K562 (cell line): ENCODE measurements around the gene MARCHF5.

Experiments
- CEBPB ChIP-seq: fragments of 450-650 bp; IDR thresholded peaks from 2 replicates; pipeline ENCODE4 v1.6.1; 2016; ENCODE audit warnings: missing genetic modification characterization, missing compliant biosample characterization
- CREBBP ChIP-seq: IDR thresholded peaks from one replicate; pipeline ENCODE4 v1.6.1; 2012; ENCODE audit warnings: low read depth, mild to moderate bottlenecking, control low read depth, inconsistent platforms, low read length
- DNMT1 ChIP-seq: fragments of 450-650 bp; IDR thresholded peaks from 2 replicates; pipeline ENCODE4 v1.6.1; 2016; ENCODE audit warnings: antibody characterized with exemption, mild to moderate bottlenecking
- ETV6 ChIP-seq, 3 experiments: fragments of 150-350 bp in 1 of 3; sonication (generic) in 1 of 3; formaldehyde crosslinking in 1 of 3; IDR thresholded peaks; 2 replicates each; pipeline versions ENCODE4 v1.6.1 to v1.8.0; 2014 to 2022; ENCODE audit warnings: borderline replicate concordance in 2 of 3, low read depth in 2 of 3, antibody characterized with exemption in 1 of 3, low read length in 1 of 3, mild to moderate bottlenecking in 1 of 3, missing genetic modification reagents in 1 of 3
- FOXJ2 ChIP-seq: fragments of 200-800 bp; sonication (Bioruptor generic); IDR thresholded peaks from 2 replicates; pipeline ENCODE4 v1.6.1; 2016; ENCODE audit warnings: missing genetic modification characterization, missing compliant biosample characterization
- JUND ChIP-seq, 2 experiments: IDR thresholded peaks; 2 replicates in 1 of 2; 3 replicates in 1 of 2; pipeline ENCODE4 v1.6.1; 2011; ENCODE audit warnings: borderline replicate concordance in 2 of 2, low read depth in 2 of 2, low read length in 2 of 2, improper control_type of control experiment in 1 of 2, missing biosample characterization in 1 of 2, missing genetic modification characterization in 1 of 2, missing genetic modification reagents in 1 of 2
- NBN ChIP-seq: fragments of 450-650 bp; IDR thresholded peaks from 2 replicates; pipeline ENCODE4 v1.6.1; 2016; ENCODE audit warnings: low read depth, mild to moderate bottlenecking
- ZNF253 ChIP-seq: fragments of 250-450 bp; sonication (Bioruptor Pico); conservative IDR thresholded peaks from 2 replicates; pipeline ENCODE4 v1.6.1; 2021; ENCODE audit warnings: mild to moderate bottlenecking
- ZNF75A ChIP-seq: fragments of 450-650 bp; formaldehyde crosslinking; IDR thresholded peaks from 2 replicates; pipeline ENCODE4 v1.4.0; 2020; ENCODE audit warnings: mild to moderate bottlenecking
- TF ChIP-seq, protein P1 (sequence below): sonication (generic); formaldehyde crosslinking; IDR thresholded peaks from 2 replicates; pipeline ENCODE4 v1.5.0; 2020; ENCODE audit warnings: missing genetic modification reagents
- TF ChIP-seq, protein P2 (sequence below), 3 experiments: IDR thresholded peaks in 2 of 3; conservative IDR thresholded peaks in 1 of 3; 2 replicates each; pipeline ENCODE4 v1.5.1; 2011 to 2012; ENCODE audit warnings: low read length in 3 of 3, mild to moderate bottlenecking in 3 of 3, control low read depth in 2 of 3, improper control_type of control experiment in 1 of 3, inconsistent platforms in 1 of 3, low read depth in 1 of 3, mixed read lengths in 1 of 3, moderate library complexity in 1 of 3; ENCODE audit not compliant: insufficient read depth in 2 of 3

DNA sequence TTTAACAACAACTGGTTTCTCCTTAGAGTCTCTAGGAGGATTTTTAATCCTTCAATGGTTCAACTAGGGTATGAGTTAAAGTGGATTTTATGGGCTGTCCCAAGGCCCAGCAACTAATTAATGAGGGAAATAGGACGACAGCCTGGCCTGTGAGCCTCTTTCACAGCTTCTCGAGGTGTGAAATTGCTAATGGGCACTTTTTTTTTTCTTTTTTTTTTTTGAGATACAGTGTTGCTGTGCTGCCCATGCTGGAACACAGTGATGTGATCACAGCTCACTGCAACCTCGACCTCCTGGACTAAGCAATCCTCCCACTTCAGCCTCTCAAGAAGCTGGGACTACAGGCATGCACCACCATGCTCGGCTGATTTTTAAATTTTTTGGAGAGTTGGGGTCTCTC, 87.0 kb downstream of the MARCHF5 start:
- TF ChIP-seq, protein P1, sequence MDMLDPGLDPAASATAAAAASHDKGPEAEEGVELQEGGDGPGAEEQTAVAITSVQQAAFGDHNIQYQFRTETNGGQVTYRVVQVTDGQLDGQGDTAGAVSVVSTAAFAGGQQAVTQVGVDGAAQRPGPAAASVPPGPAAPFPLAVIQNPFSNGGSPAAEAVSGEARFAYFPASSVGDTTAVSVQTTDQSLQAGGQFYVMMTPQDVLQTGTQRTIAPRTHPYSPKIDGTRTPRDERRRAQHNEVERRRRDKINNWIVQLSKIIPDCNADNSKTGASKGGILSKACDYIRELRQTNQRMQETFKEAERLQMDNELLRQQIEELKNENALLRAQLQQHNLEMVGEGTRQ (CRISPR knock-in tag) = no peak
- TF ChIP-seq NBN (no peak), ZNF253 (no peak), FOXJ2 (tag) (no peak), ZNF75A (CRISPR knock-in tag) (no peak), CEBPB (tag) (no peak), CREBBP (no peak), JUND (IDR thresholded peaks at IDR 0.05; ENCODE audit: borderline replicate concordance, low read depth, low read length) (no peak), JUND (tag; IDR thresholded peaks at IDR 0.05; ENCODE audit: borderline replicate concordance, low read depth, low read length) (no peak), ETV6 (IDR thresholded peaks at IDR 0.05; ENCODE audit: borderline replicate concordance in 1 of 2, low read depth in 2 of 2, low read length in 1 of 2) (no peak), ETV6 (CRISPR knock-in tag; IDR thresholded peaks at IDR 0.05; ENCODE audit: borderline replicate concordance) (no peak), DNMT1 (no peak)
- TF ChIP-seq, protein P2, sequence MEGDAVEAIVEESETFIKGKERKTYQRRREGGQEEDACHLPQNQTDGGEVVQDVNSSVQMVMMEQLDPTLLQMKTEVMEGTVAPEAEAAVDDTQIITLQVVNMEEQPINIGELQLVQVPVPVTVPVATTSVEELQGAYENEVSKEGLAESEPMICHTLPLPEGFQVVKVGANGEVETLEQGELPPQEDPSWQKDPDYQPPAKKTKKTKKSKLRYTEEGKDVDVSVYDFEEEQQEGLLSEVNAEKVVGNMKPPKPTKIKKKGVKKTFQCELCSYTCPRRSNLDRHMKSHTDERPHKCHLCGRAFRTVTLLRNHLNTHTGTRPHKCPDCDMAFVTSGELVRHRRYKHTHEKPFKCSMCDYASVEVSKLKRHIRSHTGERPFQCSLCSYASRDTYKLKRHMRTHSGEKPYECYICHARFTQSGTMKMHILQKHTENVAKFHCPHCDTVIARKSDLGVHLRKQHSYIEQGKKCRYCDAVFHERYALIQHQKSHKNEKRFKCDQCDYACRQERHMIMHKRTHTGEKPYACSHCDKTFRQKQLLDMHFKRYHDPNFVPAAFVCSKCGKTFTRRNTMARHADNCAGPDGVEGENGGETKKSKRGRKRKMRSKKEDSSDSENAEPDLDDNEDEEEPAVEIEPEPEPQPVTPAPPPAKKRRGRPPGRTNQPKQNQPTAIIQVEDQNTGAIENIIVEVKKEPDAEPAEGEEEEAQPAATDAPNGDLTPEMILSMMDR (IDR thresholded peaks at IDR 0.05 in 2 of 3, conservative IDR thresholded peaks at IDR 0.05 in 1 of 3; ENCODE audit: insufficient read depth in 2 of 3, low read depth in 1 of 3, low read length in 3 of 3) = no peak
